ENCODE data around the gene FTL.

Gene FTL

GRCh38 chr19:49004964-49005614 is 40.0 kb downstream of the FTL start:
- no peak for DNase-seq
- Histone ChIP-seq H3K36me3 (ENCODE audit: control insufficient read depth, insufficient read depth, low read length) (peaks cover 48% of the 10 kb centered on the region), H3K4me3 (ENCODE audit: insufficient read depth, low read depth, low read length, poor library complexity, severe bottlenecking) (no peak overlapping the region), H3K9me3 (ENCODE audit: control insufficient read depth, low read length) (no peaks in the 10 kb centered on the region), H3K27me3 (replicated peaks; ENCODE audit: control insufficient read depth, insufficient read depth, low read length, poor library complexity, severe bottlenecking) (no peaks in the 10 kb centered on the region), H3K4me1 (ENCODE audit: control insufficient read depth, insufficient read depth, low read length, poor library complexity, severe bottlenecking) (no peaks in the 10 kb centered on the region), H3K27ac (ENCODE audit: insufficient read depth, low read length, poor library complexity, severe bottlenecking) (no peak overlapping the region)

- no peak for DNase-seq
- no peak overlapping the region for H3K27ac ChIP-seq (ENCODE audit: insufficient read depth, low read length, poor library complexity, severe bottlenecking)
- no peaks in the 10 kb centered on the region for H3K27me3 ChIP-seq (replicated peaks; ENCODE audit: control insufficient read depth, insufficient read depth, low read length, poor library complexity, severe bottlenecking)
- H3K36me3 ChIP-seq (ENCODE audit: control insufficient read depth, insufficient read depth, low read length) = peaks cover 58% of the 10 kb centered on the region
- H3K9me3 ChIP-seq (ENCODE audit: control insufficient read depth, low read length) = no peaks in the 10 kb centered on the region
- H3K4me1 ChIP-seq (ENCODE audit: control insufficient read depth, insufficient read depth, low read length, poor library complexity, severe bottlenecking) = no peaks in the 10 kb centered on the region
- H3K4me3 ChIP-seq (ENCODE audit: insufficient read depth, low read depth, low read length, poor library complexity, severe bottlenecking) = no peak overlapping the region
These were observed 41.8 kb downstream of the FTL start for GRCh38 chr19:49006905-49007304.

GRCh38 chr19:49009828-49010227 is 44.7 kb downstream of the FTL start:
- H3K4me1 ChIP-seq (ENCODE audit: control insufficient read depth, insufficient read depth, low read length, poor library complexity, severe bottlenecking) = no peaks in the 10 kb centered on the region
- no peak for DNase-seq
- H3K4me3 ChIP-seq (ENCODE audit: insufficient read depth, low read depth, low read length, poor library complexity, severe bottlenecking) = no peak overlapping the region
- no peaks in the 10 kb centered on the region for H3K9me3 ChIP-seq (ENCODE audit: control insufficient read depth, low read length)
- no peak overlapping the region for H3K27ac ChIP-seq (ENCODE audit: insufficient read depth, low read length, poor library complexity, severe bottlenecking)
- H3K27me3 ChIP-seq (replicated peaks; ENCODE audit: control insufficient read depth, insufficient read depth, low read length, poor library complexity, severe bottlenecking) = no peaks in the 10 kb centered on the region
- H3K36me3 ChIP-seq (ENCODE audit: control insufficient read depth, insufficient read depth, low read length) = peaks cover 43% of the 10 kb centered on the region

GRCh38 chr19:49010453-49010852 is 45.3 kb downstream of the FTL start:
- Histone ChIP-seq H3K27me3 (replicated peaks; ENCODE audit: control insufficient read depth, insufficient read depth, low read length, poor library complexity, severe bottlenecking) (no peaks in the 10 kb centered on the region), H3K4me1 (ENCODE audit: control insufficient read depth, insufficient read depth, low read length, poor library complexity, severe bottlenecking) (no peaks in the 10 kb centered on the region), H3K4me3 (ENCODE audit: insufficient read depth, low read depth, low read length, poor library complexity, severe bottlenecking) (no peak overlapping the region), H3K9me3 (ENCODE audit: control insufficient read depth, low read length) (no peaks in the 10 kb centered on the region), H3K27ac (ENCODE audit: insufficient read depth, low read length, poor library complexity, severe bottlenecking) (no peak overlapping the region), H3K36me3 (ENCODE audit: control insufficient read depth, insufficient read depth, low read length) (peaks cover 37% of the 10 kb centered on the region)
- DNase-seq = no peak

DNA sequence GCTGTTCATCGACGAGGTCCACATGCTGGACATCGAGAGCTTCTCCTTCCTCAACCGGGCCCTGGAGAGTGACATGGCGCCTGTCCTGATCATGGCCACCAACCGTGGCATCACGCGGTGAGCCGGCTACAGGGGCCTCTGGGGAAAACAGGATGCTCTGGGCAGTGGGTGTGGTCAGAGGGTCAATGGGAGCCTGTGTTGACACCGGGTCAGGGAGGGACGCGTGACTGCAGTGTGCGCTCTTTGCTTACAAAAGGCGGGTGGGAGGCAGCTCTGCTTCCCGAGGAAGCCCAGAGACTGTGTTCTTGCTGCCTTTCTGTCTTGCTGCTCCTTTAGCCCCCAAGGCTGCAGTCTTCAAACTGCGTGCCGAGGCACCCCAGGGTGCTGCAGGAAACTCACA is 46.1 kb downstream of the FTL start:
- Histone ChIP-seq H3K27me3 (replicated peaks; ENCODE audit: control insufficient read depth, insufficient read depth, low read length, poor library complexity, severe bottlenecking) (no peaks in the 10 kb centered on the region), H3K36me3 (ENCODE audit: control insufficient read depth, insufficient read depth, low read length) (peaks cover 35% of the 10 kb centered on the region), H3K4me3 (ENCODE audit: insufficient read depth, low read depth, low read length, poor library complexity, severe bottlenecking) (no peak overlapping the region), H3K9me3 (ENCODE audit: control insufficient read depth, low read length) (no peaks in the 10 kb centered on the region), H3K4me1 (ENCODE audit: control insufficient read depth, insufficient read depth, low read length, poor library complexity, severe bottlenecking) (no peaks in the 10 kb centered on the region), H3K27ac (ENCODE audit: insufficient read depth, low read length, poor library complexity, severe bottlenecking) (no peak overlapping the region)
- DNase-seq = no peak

- no peak overlapping the region for H3K4me3 ChIP-seq (ENCODE audit: insufficient read depth, low read depth, low read length, poor library complexity, severe bottlenecking)
- no peaks in the 10 kb centered on the region for H3K9me3 ChIP-seq (ENCODE audit: control insufficient read depth, low read length)
- H3K27ac ChIP-seq (ENCODE audit: insufficient read depth, low read length, poor library complexity, severe bottlenecking) = no peak overlapping the region
- H3K36me3 ChIP-seq (ENCODE audit: control insufficient read depth, insufficient read depth, low read length) = peaks cover 21% of the 10 kb centered on the region
- H3K27me3 ChIP-seq (replicated peaks; ENCODE audit: control insufficient read depth, insufficient read depth, low read length, poor library complexity, severe bottlenecking) = no peaks in the 10 kb centered on the region
- DNase-seq = no peak
- peaks cover 8% of the 10 kb centered on the region for H3K4me1 ChIP-seq (ENCODE audit: control insufficient read depth, insufficient read depth, low read length, poor library complexity, severe bottlenecking)
These were observed 49.2 kb downstream of the FTL start for GRCh38 chr19:49014123-49014869.

GRCh38 chr19:49014870-49015255 is 49.8 kb downstream of the FTL start:
- Histone ChIP-seq H3K9me3 (ENCODE audit: control insufficient read depth, low read length) (no peaks in the 10 kb centered on the region), H3K27me3 (replicated peaks; ENCODE audit: control insufficient read depth, insufficient read depth, low read length, poor library complexity, severe bottlenecking) (no peaks in the 10 kb centered on the region), H3K4me3 (ENCODE audit: insufficient read depth, low read depth, low read length, poor library complexity, severe bottlenecking) (no peak overlapping the region), H3K36me3 (ENCODE audit: control insufficient read depth, insufficient read depth, low read length) (peaks cover 16% of the 10 kb centered on the region), H3K4me1 (ENCODE audit: control insufficient read depth, insufficient read depth, low read length, poor library complexity, severe bottlenecking) (peaks cover 13% of the 10 kb centered on the region), H3K27ac (ENCODE audit: insufficient read depth, low read length, poor library complexity, severe bottlenecking) (no peak overlapping the region)
- no peak for DNase-seq

GRCh38 chr19:49016067-49016839 is 51.1 kb downstream of the FTL start:
- Histone ChIP-seq H3K4me3 (ENCODE audit: insufficient read depth, low read depth, low read length, poor library complexity, severe bottlenecking) (no peak overlapping the region), H3K4me1 (ENCODE audit: control insufficient read depth, insufficient read depth, low read length, poor library complexity, severe bottlenecking) (peaks cover 13% of the 10 kb centered on the region), H3K27ac (ENCODE audit: insufficient read depth, low read length, poor library complexity, severe bottlenecking) (no peak overlapping the region), H3K36me3 (ENCODE audit: control insufficient read depth, insufficient read depth, low read length) (peaks cover 5% of the 10 kb centered on the region), H3K27me3 (replicated peaks; ENCODE audit: control insufficient read depth, insufficient read depth, low read length, poor library complexity, severe bottlenecking) (no peaks in the 10 kb centered on the region), H3K9me3 (ENCODE audit: control insufficient read depth, low read length) (no peaks in the 10 kb centered on the region)
- DNase-seq = no peak
